ENCODE measurements around the gene FTCD.

GRCh38 chr21:46092811-46093667 lies 62.3 kb downstream of the FTCD start:
- TF ChIP-seq SMC3 (IDR thresholded peaks at IDR 0.05; ENCODE audit: borderline replicate concordance, low read length) (no peak), SIN3A (IDR thresholded peaks at IDR 0.05; ENCODE audit: low read depth, low read length) (no peak), CREM (IDR thresholded peaks at IDR 0.05; ENCODE audit: low read depth) (no peak), MYC (IDR thresholded peaks at IDR 0.05; ENCODE audit: insufficient read depth, insufficient read length, insufficient replicate concordance, low read length, severe bottlenecking) (no peak), POLR2AphosphoS2 (IDR thresholded peaks at IDR 0.05; ENCODE audit: low read depth, low read length) (no peak), POLR2AphosphoS5 (IDR thresholded peaks at IDR 0.05; ENCODE audit: low read length) (no peak), ETV6 (conservative IDR thresholded peaks at IDR 0.05 in 1 of 2, IDR thresholded peaks at IDR 0.05 in 1 of 2; ENCODE audit: borderline replicate concordance in 1 of 2, low read depth in 1 of 2) (no peak), SP1 (IDR thresholded peaks at IDR 0.05; ENCODE audit: low read depth, low read length) (no peak), CBX3 (IDR thresholded peaks at IDR 0.05; ENCODE audit: borderline replicate concordance, low read depth) (no peak), CEBPB (IDR thresholded peaks at IDR 0.05; ENCODE audit: borderline replicate concordance in 1 of 2, low read depth in 2 of 2, low read length in 2 of 2) (no peak)
- TF ChIP-seq, protein P1, sequence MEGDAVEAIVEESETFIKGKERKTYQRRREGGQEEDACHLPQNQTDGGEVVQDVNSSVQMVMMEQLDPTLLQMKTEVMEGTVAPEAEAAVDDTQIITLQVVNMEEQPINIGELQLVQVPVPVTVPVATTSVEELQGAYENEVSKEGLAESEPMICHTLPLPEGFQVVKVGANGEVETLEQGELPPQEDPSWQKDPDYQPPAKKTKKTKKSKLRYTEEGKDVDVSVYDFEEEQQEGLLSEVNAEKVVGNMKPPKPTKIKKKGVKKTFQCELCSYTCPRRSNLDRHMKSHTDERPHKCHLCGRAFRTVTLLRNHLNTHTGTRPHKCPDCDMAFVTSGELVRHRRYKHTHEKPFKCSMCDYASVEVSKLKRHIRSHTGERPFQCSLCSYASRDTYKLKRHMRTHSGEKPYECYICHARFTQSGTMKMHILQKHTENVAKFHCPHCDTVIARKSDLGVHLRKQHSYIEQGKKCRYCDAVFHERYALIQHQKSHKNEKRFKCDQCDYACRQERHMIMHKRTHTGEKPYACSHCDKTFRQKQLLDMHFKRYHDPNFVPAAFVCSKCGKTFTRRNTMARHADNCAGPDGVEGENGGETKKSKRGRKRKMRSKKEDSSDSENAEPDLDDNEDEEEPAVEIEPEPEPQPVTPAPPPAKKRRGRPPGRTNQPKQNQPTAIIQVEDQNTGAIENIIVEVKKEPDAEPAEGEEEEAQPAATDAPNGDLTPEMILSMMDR (IDR thresholded peaks at IDR 0.05 in 2 of 3, conservative IDR thresholded peaks at IDR 0.05 in 1 of 3; ENCODE audit: control insufficient read depth in 2 of 3, extremely low read depth in 1 of 3, insufficient read depth in 1 of 3, low read depth in 3 of 3, low read length in 3 of 3), result no peak
- TF ChIP-seq, protein P2, sequence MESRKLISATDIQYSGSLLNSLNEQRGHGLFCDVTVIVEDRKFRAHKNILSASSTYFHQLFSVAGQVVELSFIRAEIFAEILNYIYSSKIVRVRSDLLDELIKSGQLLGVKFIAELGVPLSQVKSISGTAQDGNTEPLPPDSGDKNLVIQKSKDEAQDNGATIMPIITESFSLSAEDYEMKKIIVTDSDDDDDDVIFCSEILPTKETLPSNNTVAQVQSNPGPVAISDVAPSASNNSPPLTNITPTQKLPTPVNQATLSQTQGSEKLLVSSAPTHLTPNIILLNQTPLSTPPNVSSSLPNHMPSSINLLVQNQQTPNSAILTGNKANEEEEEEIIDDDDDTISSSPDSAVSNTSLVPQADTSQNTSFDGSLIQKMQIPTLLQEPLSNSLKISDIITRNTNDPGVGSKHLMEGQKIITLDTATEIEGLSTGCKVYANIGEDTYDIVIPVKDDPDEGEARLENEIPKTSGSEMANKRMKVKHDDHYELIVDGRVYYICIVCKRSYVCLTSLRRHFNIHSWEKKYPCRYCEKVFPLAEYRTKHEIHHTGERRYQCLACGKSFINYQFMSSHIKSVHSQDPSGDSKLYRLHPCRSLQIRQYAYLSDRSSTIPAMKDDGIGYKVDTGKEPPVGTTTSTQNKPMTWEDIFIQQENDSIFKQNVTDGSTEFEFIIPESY (IDR thresholded peaks at IDR 0.05), result no peak
- TF ChIP-seq, protein P3, sequence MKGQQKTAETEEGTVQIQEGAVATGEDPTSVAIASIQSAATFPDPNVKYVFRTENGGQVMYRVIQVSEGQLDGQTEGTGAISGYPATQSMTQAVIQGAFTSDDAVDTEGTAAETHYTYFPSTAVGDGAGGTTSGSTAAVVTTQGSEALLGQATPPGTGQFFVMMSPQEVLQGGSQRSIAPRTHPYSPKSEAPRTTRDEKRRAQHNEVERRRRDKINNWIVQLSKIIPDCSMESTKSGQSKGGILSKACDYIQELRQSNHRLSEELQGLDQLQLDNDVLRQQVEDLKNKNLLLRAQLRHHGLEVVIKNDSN (IDR thresholded peaks at IDR 0.05; ENCODE audit: borderline replicate concordance, extremely low read length, insufficient read depth, low read depth, low read length), result no peak

Data from GM12878 (cell line).